ENCODE measurements around the gene SMAD6. TPM values are rescaled to one million over a fixed set of nuclear protein-coding genes. Genes with fewer than 3 reads are reported as not detected.
A peak's percentile ranks its signal among the peaks of the same experiment; 100 is the strongest.

SMAD6 gene
- total and polyA plus RNA-seq, 9 of the 15 experiments (the other 6 are each of a cell fraction or from before 2014, with no cell fraction given): 0.10 to 15.5 (median 3.7) TPM

DNA sequence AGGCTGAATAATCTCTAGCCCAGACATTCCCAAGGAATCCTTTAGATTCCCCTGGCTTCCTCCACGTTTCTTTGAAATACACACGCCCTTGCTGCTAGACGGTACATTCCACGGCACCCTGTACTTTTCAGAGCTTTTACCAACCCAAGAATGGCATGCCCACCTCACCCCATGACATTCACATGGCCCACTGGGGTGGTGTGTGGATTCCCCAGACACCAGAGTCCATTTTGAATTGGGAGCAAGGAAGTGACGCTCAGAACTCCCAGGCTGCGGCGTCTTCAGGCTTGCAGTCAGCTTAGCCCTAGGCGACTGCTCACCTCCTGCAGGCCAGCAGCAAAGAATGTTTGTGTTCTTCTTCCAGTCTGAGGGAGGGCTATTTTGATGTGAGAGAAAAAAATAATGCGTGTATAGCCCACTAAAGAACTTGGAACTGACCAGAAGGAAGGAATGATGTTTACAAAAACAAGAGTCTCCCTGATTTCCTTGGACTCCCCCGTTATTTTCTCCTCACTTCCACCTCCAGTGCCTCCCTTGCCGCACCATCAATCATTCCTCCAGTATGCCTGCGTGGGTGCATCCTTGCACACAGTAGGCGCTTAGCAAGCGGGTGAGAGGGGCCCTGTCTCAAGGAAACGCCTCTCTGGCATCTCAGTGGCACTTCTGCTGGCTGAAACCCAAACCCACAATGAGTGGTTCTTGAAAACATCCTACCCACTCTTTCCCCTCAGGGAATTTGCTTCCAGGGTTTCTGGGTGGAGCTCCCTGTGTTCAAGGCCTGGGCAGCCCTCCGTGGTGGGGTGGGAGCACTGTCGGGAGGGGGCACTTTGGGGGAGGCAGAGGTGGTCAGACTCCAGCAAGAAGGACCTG, 59.9 kb downstream of the SMAD6 start:
- Histone ChIP-seq H2AFZ (ENCODE audit: low read depth, low read length) (no peak overlapping the region), H3K9me1 (ENCODE audit: control insufficient read depth, insufficient read depth, low read length) (no peaks in the 10 kb centered on the region), H3K9me3 (replicated peaks; ENCODE audit: control insufficient read depth, insufficient read depth, low read depth, low read length) (no peaks in the 10 kb centered on the region), H3K4me1 (replicated peaks in 1 of 2; ENCODE audit: control insufficient read depth in 2 of 2, insufficient read depth in 2 of 2, low read length in 2 of 2) (peaks cover 16 to 22% of the 10 kb centered on the region in 2 experiments), H3K79me2 (ENCODE audit: control insufficient read depth, insufficient read depth, low read length) (no peaks in the 10 kb centered on the region; the same call in 2 of the 3 replicates), H3K27me3 (ENCODE audit: control insufficient read depth in 2 of 2, insufficient read depth in 2 of 2, low read length in 2 of 2) (no peaks in the 10 kb centered on the region), H3K9ac (ENCODE audit: insufficient read depth in 1 of 2, low read depth in 2 of 2, low read length in 2 of 2) (no peak overlapping the region), H3K4me2 (ENCODE audit: insufficient read depth, low read length) (no peak overlapping the region), H3K4me3 (no peak overlapping the region), H4K20me1 (replicated peaks; ENCODE audit: control insufficient read depth, insufficient read depth, low read length) (peaks cover 10% of the 10 kb centered on the region), H3K27ac (ENCODE audit: extremely low read depth, low read depth, low read length) (no peak overlapping the region), H3K36me3 (ENCODE audit: control insufficient read depth, insufficient read depth, low read length) (no peaks in the 10 kb centered on the region; the same call in 2 of the 3 replicates)
- in situ Hi-C loops (cut with MboI): no loop called here
- CTCF ChIA-PET (ENCODE audit: low intra/inter-chr PET ratio): no interaction called here
- DNase-seq (ENCODE audit: extremely low read depth in 1 of 4, low spot score in 3 of 4) (no peak), FAIRE-seq (no peak), ATAC-seq (no peak)
- intact Hi-C loops (cut with micrococcal nuclease): no loop called here
- BruUV-seq (replicated peaks): no TSS peak
- TF ChIP-seq ARNT (IDR thresholded peaks at IDR 0.05): no peak
- peak; percentile 81 for TF ChIP-seq ZKSCAN1 (IDR thresholded peaks at IDR 0.05; ENCODE audit: low read depth, low read length)
- POLR2A ChIA-PET: interaction anchor here (0.6 to 0.9 kb wide), 2 partner anchors 22 to 147 kb away, joined by 3 read pairs; no protein-coding TSS in a partner anchor
- WGBS (ENCODE audit: insufficient coverage, low coverage, missing lambda C conversion rate): 65% methylated on average over 17 of the region's 17 CpGs

All from K562 (cell line).